Renal cortex interstitium (tissue), 11 donors: ENCODE data around the gene ATOX1. TPM values are rescaled to one million over a fixed set of nuclear protein-coding genes. Genes with fewer than 3 reads are reported as not detected.
A peak's percentile ranks its signal among the peaks of the same experiment; 100 is the strongest.

Experiments
- DNase-seq, 11 donors: peaks; one replicate each; pipeline ENCODE4 v3.0.0-alpha.2; 2013; ENCODE audit warnings: low read depth in 9 of 11, low spot score in 4 of 11; ENCODE audit errors: extremely low read depth in 1 of 11
- polyA plus RNA-seq, 3 donors: library from polyadenylated mRNA; unstranded; fragments of 120-200 nt; gene quantifications; one replicate each; pipeline ENCODE4 v1.2.1, GENCODE V29; 2013; ENCODE audit not compliant: insufficient read length in 3 of 3

The ATOX1 gene
- polyA plus RNA-seq, 3 donors: 109 to 123 (median 109) TPM

- no peak for DNase-seq
These were observed 16.7 kb upstream of the ATOX1 start for GRCh38 chr5:151775025-151775606.

GRCh38 chr5:151773951-151774350, 15.5 kb upstream of the ATOX1 start:
- no peak for DNase-seq

DNA sequence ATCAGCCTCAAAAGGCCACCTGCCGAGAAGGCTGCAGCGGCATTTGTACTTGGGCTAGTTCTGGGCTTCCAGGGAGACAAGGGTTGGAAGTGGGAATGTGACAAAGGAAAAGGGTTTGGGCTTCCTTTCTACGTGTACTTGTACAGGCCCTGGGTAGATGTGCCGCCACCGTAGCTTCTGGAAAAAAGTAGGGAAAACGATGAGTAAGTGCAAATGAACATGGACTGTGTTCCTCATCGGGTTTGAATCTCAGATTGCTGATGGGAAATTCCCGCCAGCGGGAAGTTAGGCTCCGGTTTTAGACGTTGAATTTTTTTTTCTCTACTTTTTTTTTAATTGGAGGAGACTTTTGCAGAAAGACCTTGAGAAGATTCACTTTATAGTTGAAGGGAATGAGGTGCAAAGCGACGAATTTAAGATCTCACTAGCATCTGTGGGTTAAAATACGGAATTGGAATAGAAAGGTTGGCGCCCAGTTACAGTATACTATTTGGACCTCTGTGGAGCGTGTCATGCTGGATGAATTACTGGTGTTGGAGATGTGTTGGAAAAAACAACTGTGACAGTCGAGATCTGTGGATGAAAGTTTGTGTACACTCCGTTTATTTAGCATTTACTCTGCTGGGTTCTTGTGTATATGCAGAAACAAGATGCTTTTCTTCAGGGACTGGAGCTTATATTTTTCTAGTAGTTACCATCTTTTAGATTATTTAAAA, 14.6 kb upstream of the ATOX1 start:
- peak in 1 of 11 donors; percentile 3 for DNase-seq

GRCh38 chr5:151772029-151772845, 13.8 kb upstream of the ATOX1 start:
- peak in 1 of 11 donors; percentile 6 for DNase-seq

DNA sequence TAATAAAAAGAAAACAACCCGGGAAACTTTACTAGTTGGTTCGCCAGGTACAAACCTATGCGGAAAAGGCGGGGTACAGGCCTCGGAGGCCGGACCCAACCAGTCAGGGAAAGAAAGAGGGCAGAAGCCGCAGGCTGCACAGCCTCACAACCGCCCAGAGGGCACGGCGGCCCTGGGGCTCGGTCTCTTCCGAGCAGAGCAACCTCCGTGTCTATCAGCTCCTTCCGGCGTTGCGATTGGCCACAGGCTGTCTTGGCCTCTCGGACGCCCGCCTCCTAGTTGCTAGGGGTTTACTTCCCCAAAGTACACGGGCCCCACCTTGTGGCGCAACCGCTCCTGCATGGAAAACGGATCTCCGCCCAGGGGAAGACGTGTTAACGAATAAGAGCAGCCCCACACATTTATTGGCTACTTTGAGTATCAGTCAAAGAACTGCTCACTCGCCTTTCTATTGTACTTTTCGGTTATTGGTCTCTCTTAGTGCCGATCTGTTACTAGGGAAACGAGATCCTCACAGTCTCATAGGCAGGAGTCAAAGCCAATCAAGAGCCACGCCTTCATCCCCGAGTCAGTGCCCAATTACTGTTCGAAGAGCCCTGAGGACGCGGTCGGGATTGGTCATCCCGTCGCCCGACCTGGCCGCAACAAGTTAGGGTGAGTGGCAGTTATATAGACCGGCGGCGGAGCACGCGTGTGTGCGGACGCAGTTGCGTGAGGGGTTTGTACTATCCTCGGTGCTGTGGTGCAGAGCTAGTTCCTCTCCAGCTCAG, 13.0 kb upstream of the ATOX1 start, which contains the start of gene G3BP1:
Gene G3BP1 (plus strand): TSS at position 696 of the 770 bp plus-strand sequence. CDS start 14,667 bp downstream, outside the sequence.
- DNase-seq: peak; percentile 100

- peak in 8 of 11 donors; percentile 57 to 80 (median 72) for DNase-seq
These were observed 12.2 kb upstream of the ATOX1 start for GRCh38 chr5:151770383-151771258.

GRCh38 chr5:151766975-151767374, 8.5 kb upstream of the ATOX1 start:
- no peak for DNase-seq

- DNase-seq: no peak
These were observed 6.4 kb upstream of the ATOX1 start for GRCh38 chr5:151764801-151765200.

GRCh38 chr5:151758141-151758429, 346 bp downstream of the ATOX1 start:
- DNase-seq: no peak

DNA sequence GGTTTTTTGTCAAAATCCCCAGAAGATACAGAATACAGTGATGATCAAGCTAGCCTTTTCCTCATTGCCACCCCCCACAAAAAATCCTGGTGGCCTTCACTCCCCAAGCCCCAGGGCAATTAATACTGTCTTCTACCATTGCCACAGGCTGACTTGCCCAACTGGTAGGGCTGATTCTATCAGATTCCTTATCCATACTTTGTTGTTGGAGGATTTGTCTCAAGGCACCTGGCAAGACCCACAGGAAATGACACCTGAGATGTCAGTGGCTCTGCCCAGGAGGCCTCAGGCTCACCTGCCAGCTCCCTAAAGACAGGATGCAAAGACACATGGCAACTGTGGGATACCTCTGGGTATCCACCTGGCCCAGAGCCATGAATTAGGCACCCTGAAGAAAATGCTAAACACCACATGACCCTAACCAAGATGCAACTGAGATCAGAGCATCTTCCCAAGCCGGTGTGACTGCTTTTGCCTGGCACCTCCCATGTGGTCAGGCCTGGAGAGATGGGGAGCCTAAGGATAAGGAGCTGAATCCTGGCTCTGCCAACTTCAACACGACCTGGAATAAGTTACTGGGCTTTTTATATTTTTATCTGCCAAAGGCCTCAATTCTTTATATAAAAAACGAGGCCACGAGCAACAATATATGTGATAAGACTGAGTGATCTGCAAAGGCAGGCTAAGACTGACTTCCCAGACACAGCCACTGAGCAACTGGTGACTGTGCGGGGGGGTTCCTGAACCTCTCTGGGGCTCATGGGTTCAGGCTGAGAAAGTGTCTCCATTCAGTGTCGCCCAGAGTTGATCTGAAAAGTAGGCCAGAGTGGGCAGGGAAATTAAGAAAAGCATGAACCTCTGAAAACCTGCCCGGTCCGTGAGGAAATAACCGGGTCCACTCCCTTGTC, 944 bp downstream of the ATOX1 start:
- DNase-seq: no peak

DNA sequence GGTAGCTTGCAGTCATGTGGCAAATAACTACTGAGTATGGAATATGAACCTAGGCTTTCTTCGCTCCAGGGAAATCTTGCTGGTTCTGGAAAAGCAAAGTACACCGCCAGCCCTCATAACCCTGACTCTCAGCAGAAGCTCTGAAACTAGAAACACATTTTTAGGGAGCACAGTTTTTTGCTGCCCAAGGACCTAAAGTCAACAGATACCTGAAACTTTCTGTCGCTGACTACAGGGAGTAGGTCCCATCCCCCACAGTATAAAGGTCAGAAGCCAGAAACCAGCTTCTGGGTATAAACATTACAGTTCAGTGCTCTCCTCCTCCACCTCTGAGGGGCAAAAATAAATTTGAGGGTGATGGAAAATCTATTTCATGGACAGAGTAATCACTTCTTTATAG, 3.0 kb downstream of the ATOX1 start:
- no peak for DNase-seq

- DNase-seq: no peak
These were observed 6.8 kb downstream of the ATOX1 start for GRCh38 chr5:151751593-151751992.

DNA sequence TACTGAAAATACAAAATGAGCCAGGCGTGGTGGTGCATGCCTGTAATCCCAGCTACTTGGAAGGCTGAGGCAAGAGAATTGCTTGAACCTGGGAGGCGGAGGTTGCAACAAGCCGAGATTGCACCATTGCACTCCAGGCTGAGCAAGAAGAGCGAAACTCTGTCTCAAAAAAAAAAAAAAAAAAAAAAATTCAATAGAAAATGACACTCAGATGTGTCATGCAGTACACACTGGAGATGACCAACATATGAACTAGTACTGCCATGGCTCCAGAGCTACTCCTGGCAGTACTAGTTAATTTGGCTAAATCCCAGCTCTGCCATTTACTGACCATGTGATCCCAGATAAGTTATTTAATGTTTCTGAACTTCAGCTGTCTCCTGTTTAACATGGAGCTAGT, 7.3 kb downstream of the ATOX1 start:
- no peak for DNase-seq

DNA sequence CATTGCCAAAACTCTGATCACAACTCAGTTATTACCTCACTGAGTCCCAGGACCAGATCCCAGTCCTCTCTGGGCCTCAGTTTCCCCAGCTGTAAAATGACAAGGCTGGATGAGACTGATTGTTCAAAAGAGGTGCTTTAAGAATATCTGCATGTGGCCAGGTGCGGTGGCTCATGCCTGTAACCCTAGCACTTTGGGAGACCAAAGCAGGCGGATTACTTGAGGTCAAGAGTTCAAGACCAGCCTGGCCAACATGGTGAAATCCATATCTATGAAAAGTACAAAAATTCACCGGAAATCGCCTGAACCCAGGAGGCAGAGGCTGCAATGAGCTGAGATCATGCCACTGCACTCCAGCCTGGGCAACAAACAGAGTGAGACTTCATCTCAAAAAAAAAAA, 8.3 kb downstream of the ATOX1 start:
- DNase-seq: no peak

DNA sequence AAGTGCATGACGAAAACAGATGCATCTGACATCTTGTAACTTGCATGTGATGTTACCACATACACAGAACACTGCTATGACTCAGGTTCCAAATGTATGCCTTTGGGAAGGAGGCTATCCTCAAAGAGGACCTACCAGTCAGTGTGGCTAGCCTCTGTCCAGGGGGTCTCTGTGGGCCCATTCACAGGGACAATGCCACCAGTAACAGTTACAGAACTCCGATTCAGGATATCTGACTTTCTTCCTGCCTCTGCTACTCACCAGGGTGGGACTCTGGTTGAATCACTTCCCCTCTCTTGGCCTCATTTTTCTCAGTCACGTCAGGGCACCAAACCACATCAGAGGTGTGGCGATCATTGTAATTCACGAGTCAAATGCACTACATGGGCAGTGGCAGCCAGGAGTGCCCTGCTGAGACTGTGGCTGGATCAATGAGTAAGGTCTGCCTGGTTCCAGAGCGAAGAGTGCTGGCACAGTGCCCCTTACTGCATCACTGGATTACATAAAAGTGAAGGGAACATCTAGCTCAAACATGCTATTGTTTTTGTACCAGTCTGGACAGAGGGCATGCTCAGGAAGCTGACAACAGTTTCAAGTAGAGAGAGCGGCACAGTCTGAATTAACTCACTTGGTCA, 13.2 kb downstream of the ATOX1 start:
- no peak for DNase-seq

- DNase-seq: no peak
These were observed 14.9 kb downstream of the ATOX1 start for GRCh38 chr5:151743530-151743929.

GRCh38 chr5:151742870-151743294, 15.5 kb downstream of the ATOX1 start:
- peak in 2 of 11 donors; percentile 32 to 53 for DNase-seq
